Vagina (tissue), 2 donors: ENCODE data around the gene CCDC80. TPM values are rescaled to one million over a fixed set of nuclear protein-coding genes. Genes with fewer than 3 reads are reported as not detected.

ENCODE experiments used
- DNase-seq, 2 donors: peaks; one replicate each; pipeline ENCODE4 v3.0.0-alpha.2; 2017; ENCODE audit errors: extremely low spot score in 2 of 2
- H3K27ac ChIP-seq: fragments of 200-600 bp; sonication (generic); one replicate; pipeline ENCODE4 v1.5.1; 2019
- H3K27me3 ChIP-seq: fragments of 200-600 bp; sonication (generic); one replicate; pipeline ENCODE4 v1.5.1; 2019
- H3K36me3 ChIP-seq, 2 donors: fragments of 200-600 bp; sonication (generic); one replicate each; pipeline ENCODE4 v1.5.1; 2017 to 2019
- H3K4me1 ChIP-seq: fragments of 200-600 bp; sonication (generic); one replicate; pipeline ENCODE4 v1.5.1; 2019
- H3K4me3 ChIP-seq, 2 donors: fragments of 200-600 bp; sonication (generic); 1 replicate in 1 of 2; 2 replicates in 1 of 2; pipeline ENCODE4 v1.5.1; 2016 to 2019
- H3K9me3 ChIP-seq: fragments of 200-600 bp; sonication (generic); one replicate; pipeline ENCODE4 v1.5.1; 2019
- POLR2A ChIP-seq, 2 donors: fragments of 450-650 bp; IDR thresholded peaks; one replicate each; pipeline ENCODE4 v1.6.1; 2017; ENCODE audit warnings: antibody characterized with exemption in 2 of 2, mild to moderate bottlenecking in 2 of 2, moderate library complexity in 2 of 2
- POLR2AphosphoS5 ChIP-seq, 2 donors: sonication (generic); formaldehyde crosslinking; IDR thresholded peaks; one replicate each; pipeline ENCODE4 v1.9.0; 2017; ENCODE audit warnings: antibody characterized with exemption in 2 of 2, mild to moderate bottlenecking in 2 of 2, low read depth in 1 of 2; ENCODE audit not compliant: insufficient read depth in 1 of 2
- intact Hi-C: fragments of 100-400 bp; cut with DNase I; formaldehyde crosslinking; loops from one replicate; pipeline ENCODE4 v1.15.1; 2023
- total RNA-seq: library from RNA; depleted of rRNA; stranded (reverse); fragments of >200 nt; gene quantifications from one replicate; pipeline ENCODE4 v1.2.3, GENCODE V29; 2016
- TF ChIP-seq, protein P1 (sequence below), 3 experiments: fragments of 450-650 bp in 2 of 3; fragments of 200-600 bp in 1 of 3; sonication (generic) in 1 of 3; IDR thresholded peaks; one replicate each; pipeline ENCODE4 v1.5.1; 2017 to 2019; ENCODE audit warnings: antibody characterized with exemption in 3 of 3, mild to moderate bottlenecking in 2 of 3, moderate library complexity in 2 of 3

Gene CCDC80
- total RNA-seq, 1 donor from 2014 or later = 51.6 TPM

DNA sequence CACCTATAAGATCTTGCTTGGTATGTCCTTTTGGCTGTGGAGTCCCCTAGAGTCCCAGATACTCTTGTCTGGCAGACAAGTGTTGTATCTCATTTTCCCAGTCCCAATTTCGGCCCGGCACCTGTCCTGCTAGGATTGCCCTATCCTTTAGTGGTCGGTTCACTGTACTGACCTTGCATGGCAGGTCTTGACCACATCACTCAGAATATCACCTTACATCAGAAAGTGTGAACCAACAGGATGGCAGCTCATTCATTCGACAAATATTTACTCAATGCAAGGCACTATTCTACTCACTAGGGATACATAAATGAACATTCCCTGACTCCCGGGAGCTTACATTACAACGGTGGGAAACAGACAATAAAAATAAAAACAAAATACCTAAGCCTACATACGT lies 5.7 kb upstream of the CCDC80 start:
- TF ChIP-seq, protein P1, sequence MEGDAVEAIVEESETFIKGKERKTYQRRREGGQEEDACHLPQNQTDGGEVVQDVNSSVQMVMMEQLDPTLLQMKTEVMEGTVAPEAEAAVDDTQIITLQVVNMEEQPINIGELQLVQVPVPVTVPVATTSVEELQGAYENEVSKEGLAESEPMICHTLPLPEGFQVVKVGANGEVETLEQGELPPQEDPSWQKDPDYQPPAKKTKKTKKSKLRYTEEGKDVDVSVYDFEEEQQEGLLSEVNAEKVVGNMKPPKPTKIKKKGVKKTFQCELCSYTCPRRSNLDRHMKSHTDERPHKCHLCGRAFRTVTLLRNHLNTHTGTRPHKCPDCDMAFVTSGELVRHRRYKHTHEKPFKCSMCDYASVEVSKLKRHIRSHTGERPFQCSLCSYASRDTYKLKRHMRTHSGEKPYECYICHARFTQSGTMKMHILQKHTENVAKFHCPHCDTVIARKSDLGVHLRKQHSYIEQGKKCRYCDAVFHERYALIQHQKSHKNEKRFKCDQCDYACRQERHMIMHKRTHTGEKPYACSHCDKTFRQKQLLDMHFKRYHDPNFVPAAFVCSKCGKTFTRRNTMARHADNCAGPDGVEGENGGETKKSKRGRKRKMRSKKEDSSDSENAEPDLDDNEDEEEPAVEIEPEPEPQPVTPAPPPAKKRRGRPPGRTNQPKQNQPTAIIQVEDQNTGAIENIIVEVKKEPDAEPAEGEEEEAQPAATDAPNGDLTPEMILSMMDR (IDR thresholded peaks at IDR 0.05) = no peak
- no peak overlapping the region for H3K4me3 ChIP-seq
- no peak for DNase-seq
- intact Hi-C loops = loop anchor here (10.0 kb wide), 1 partner anchor 338 kb away; no protein-coding TSS in a partner anchor
- H3K27ac ChIP-seq = no peak overlapping the region
- no peaks in the 10 kb centered on the region for H3K27me3 ChIP-seq
- H3K36me3 ChIP-seq = no peaks in the 10 kb centered on the region
- peaks cover 14% of the 10 kb centered on the region for H3K4me1 ChIP-seq
- no peaks in the 10 kb centered on the region for H3K9me3 ChIP-seq

DNA sequence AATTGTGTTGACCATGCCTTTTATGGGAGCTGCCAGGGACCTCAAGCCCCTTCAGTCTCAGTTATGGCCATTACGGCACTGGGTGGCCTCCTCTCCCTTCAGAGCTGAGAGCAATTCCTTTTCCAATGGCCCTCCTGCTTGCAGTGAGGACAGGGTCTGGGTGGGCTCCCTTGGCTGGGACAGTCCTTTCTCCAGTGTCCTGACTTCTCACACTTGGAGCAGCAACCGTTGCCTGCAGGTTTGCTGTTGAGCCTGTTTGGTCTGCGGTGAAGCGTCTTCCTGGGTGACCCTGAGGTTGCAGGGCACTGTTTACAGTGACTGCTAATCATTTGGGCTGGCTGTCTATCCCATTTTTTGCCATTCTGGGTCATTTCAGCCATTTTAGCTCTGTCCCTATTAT lies 3.5 kb upstream of the CCDC80 start:
- Histone ChIP-seq H3K27me3 (no peaks in the 10 kb centered on the region), H3K36me3 (no peaks in the 10 kb centered on the region), H3K4me1 (peaks cover 18% of the 10 kb centered on the region), H3K9me3 (no peaks in the 10 kb centered on the region), H3K27ac (no peak overlapping the region), H3K4me3 (no peak overlapping the region)
- TF ChIP-seq POLR2A (IDR thresholded peaks at IDR 0.05) = no peak
- TF ChIP-seq, protein P1 (IDR thresholded peaks at IDR 0.05) = no peak
- intact Hi-C loops = loop anchor here (5.0 to 10.0 kb wide), 2 partner anchors 168 to 340 kb away; no protein-coding TSS in a partner anchor
- no peak for DNase-seq

DNA sequence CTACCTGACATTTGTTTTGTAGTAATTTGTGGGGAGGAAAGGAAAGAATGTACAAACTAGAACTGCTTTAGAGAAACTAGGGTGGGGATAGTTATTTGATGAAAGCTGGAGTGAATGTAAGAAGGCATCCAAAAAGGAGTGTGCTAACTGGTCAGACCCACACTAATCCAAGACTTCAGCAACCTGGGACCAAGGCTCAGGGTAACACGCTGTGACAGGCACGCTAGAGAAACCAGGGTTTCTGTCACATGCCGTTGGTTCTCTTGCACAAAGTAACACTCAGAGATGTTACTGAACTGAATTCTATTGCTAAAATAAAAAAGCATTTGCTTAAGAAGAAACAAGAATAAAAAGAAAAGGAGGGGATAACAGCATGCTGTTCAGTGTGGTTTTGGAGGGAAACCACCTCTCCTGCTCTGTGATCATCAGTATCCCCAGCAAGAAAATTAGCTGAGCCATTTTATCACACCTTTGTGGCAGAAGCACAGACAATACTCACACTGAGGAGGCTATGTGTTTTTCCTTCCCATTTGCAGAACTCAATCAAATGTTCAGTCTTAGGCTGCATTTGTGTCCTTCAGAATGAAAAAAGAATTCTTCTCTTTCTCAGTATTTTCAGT lies 2.8 kb upstream of the CCDC80 start:
- H3K9me3 ChIP-seq = no peaks in the 10 kb centered on the region
- DNase-seq = no peak
- intact Hi-C loops = loop anchor here (5.0 to 10.0 kb wide), 2 partner anchors 169 to 341 kb away; no protein-coding TSS in a partner anchor
- TF ChIP-seq, protein P1 (IDR thresholded peaks at IDR 0.05) = no peak
- TF ChIP-seq POLR2A (IDR thresholded peaks at IDR 0.05) = no peak
- TF ChIP-seq POLR2AphosphoS5 (IDR thresholded peaks at IDR 0.05; ENCODE audit: insufficient read depth in 1 of 2, low read depth in 1 of 2) = no peak
- no peak overlapping the region for H3K27ac ChIP-seq
- H3K27me3 ChIP-seq = no peaks in the 10 kb centered on the region
- H3K36me3 ChIP-seq = no peaks in the 10 kb centered on the region
- no peak overlapping the region for H3K4me3 ChIP-seq
- peaks cover 18% of the 10 kb centered on the region for H3K4me1 ChIP-seq

DNA sequence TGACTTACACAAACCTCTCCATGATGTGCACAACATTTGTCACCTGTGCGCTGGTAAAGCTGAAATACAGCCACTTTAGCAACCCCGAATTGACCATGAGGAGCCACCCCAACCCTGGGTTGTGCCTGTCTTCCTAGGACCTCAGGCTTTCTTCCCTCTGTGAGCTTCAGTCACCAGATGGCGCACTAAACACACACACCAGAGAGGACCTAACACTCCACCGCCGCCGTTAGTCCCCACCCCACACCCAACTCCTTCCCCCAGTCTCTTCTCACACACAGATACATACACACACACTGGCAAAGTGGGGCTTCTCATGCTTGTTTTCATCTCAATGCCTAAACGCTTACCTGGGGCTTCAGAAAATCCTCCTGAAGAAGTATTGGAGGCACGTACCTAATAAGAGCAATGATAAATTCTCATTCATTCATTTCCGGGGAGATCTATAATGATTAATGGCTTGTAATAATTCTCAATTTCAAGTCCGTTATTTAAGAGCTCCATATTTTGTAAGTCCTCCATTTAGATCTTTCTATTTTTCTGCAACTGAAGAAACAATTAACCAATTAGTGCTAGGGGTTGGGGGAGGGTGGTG lies 2.1 kb upstream of the CCDC80 start:
- peak overlapping the region; percentile 87 for H3K27ac ChIP-seq
- TF ChIP-seq, protein P1 (IDR thresholded peaks at IDR 0.05) = peak; percentile 44 to 91 (median 89)
- TF ChIP-seq POLR2AphosphoS5 (IDR thresholded peaks at IDR 0.05; ENCODE audit: insufficient read depth in 1 of 2, low read depth in 1 of 2) (peak in 1 of 2 donors; percentile 17), POLR2A (IDR thresholded peaks at IDR 0.05) (no peak)
- peak overlapping the region in 1 of 2 donors; percentile 28 for H3K4me3 ChIP-seq
- no peaks in the 10 kb centered on the region for H3K9me3 ChIP-seq
- peaks cover 18% of the 10 kb centered on the region for H3K4me1 ChIP-seq
- no peaks in the 10 kb centered on the region for H3K36me3 ChIP-seq
- intact Hi-C loops = loop anchor here (5.0 to 10.0 kb wide), 2 partner anchors 169 to 342 kb away; no protein-coding TSS in a partner anchor
- no peaks in the 10 kb centered on the region for H3K27me3 ChIP-seq
- DNase-seq = no peak
